ENCODE data around the gene GNAQ. TPM values are rescaled to one million over a fixed set of nuclear protein-coding genes. Genes with fewer than 3 reads are reported as not detected.

The GNAQ gene
- total and polyA plus RNA-seq, 8 donors, result 55.5 to 95.5 (median 62.8) TPM

DNA sequence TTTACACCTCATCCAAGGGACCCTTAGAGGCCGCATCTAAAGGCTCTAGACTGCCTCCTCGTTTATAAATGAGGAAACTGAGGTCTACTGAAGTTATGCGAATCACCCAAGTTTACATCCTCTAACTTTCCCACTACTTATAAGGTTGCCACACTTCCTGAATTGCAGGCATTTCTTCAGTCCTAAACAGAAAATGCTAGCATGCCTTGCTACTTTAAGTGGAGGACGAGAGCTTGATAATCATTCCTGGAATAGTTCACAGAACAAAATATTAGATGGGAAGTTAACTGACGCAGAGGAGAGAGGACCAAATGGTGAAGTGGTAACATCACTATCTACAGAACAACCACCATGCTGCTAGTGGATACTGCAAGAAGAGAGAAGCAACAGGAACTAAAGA, 85.8 kb downstream of the GNAQ start:
- Histone ChIP-seq H3K27ac (peak overlapping the region; percentile 73 to 91), H3K4me3 (peak overlapping the region in 1 of 2 donors; percentile 30), H3K27me3 (no peaks in the 10 kb centered on the region), H3K9me3 (no peaks in the 10 kb centered on the region), H3K36me3 (no peaks in the 10 kb centered on the region), H3K4me1 (peaks cover 47 to 88% of the 10 kb centered on the region in 2 donors)
- intact Hi-C loops (cut with DNase I), result no loop called here
- peak; percentile 65 for ATAC-seq
- no peak for DNase-seq
- TF ChIP-seq, protein P1, sequence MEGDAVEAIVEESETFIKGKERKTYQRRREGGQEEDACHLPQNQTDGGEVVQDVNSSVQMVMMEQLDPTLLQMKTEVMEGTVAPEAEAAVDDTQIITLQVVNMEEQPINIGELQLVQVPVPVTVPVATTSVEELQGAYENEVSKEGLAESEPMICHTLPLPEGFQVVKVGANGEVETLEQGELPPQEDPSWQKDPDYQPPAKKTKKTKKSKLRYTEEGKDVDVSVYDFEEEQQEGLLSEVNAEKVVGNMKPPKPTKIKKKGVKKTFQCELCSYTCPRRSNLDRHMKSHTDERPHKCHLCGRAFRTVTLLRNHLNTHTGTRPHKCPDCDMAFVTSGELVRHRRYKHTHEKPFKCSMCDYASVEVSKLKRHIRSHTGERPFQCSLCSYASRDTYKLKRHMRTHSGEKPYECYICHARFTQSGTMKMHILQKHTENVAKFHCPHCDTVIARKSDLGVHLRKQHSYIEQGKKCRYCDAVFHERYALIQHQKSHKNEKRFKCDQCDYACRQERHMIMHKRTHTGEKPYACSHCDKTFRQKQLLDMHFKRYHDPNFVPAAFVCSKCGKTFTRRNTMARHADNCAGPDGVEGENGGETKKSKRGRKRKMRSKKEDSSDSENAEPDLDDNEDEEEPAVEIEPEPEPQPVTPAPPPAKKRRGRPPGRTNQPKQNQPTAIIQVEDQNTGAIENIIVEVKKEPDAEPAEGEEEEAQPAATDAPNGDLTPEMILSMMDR (IDR thresholded peaks at IDR 0.05), result no peak

DNA sequence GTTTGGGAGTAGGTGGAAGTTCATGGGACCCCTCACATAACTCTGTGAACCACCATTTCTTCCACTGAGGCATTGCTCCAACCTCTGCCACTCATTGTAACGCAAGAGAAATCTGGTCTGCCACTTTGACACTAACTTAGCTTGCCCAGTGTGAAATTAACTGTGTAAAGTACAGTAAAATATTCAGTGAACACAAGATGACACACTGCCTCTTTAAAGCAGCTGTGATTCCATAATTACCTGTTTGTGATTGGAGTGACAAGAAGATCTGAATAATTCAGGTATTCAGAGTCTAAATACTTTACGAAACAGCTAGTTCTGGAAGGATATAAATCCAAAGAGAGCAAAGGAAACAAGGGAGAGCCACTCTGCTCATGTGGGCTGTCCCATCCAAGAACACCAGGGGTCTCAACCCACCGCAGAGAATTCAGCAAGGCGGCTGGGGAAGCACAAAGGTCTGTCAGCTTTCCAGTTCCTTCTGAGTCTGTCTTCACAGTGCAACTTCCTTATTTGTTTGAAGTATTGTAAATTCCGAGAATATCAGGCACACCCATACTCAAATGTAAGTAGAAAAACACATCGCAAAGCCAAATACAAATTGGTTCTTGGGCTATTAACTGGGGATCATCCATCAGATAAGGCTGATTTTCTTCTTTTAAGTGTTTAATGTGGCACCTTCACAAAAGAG, 86.9 kb downstream of the GNAQ start:
- peak overlapping the region in 1 of 2 donors; percentile 30 for H3K4me3 ChIP-seq

DNA sequence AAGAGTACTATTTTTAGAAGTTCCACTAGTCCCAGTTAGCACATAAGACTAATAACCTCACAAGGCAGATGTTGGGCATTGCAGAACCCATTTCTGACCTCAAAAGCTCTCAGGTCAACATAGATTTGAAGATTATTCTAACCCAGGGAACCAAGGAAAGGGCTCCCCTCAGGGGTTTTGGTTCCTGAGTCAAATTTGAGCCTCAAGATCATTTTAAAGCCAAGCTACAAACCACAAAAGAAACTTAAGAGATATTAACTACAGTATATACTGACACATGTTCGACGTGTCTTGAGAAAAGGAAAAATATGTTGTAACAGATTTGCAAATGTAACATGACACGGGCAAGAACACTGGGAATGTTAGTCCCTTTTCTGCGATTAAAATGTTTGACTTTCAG, 88.6 kb downstream of the GNAQ start:
- H3K4me3 ChIP-seq, result no peak overlapping the region
- DNase-seq (no peak), ATAC-seq (no peak)
- intact Hi-C loops (cut with DNase I), result no loop called here
- peaks cover 52 to 71% of the 10 kb centered on the region in 2 donors for H3K4me1 ChIP-seq
- no peaks in the 10 kb centered on the region for H3K27me3 ChIP-seq
- no peaks in the 10 kb centered on the region for H3K9me3 ChIP-seq
- H3K36me3 ChIP-seq, result no peaks in the 10 kb centered on the region
- peak overlapping the region; percentile 52 to 91 for H3K27ac ChIP-seq
- TF ChIP-seq, protein P1 (IDR thresholded peaks at IDR 0.05), result no peak

More for the DNA sequence above, 86.9 kb downstream of the GNAQ start:
- DNase-seq, result peak in 2 of 4 donors; percentile 16 to 45
- Histone ChIP-seq H3K9me3 (no peaks in the 10 kb centered on the region), H3K4me1 (peaks cover 47 to 80% of the 10 kb centered on the region in 2 donors), H3K27ac (peak overlapping the region; percentile 73 to 91), H3K27me3 (no peaks in the 10 kb centered on the region), H3K36me3 (no peaks in the 10 kb centered on the region)
- intact Hi-C loops (cut with DNase I), result no loop called here
- TF ChIP-seq, protein P1 (IDR thresholded peaks at IDR 0.05), result peak in 1 of 2 donors; percentile 22
- peak; percentile 74 for ATAC-seq

DNA sequence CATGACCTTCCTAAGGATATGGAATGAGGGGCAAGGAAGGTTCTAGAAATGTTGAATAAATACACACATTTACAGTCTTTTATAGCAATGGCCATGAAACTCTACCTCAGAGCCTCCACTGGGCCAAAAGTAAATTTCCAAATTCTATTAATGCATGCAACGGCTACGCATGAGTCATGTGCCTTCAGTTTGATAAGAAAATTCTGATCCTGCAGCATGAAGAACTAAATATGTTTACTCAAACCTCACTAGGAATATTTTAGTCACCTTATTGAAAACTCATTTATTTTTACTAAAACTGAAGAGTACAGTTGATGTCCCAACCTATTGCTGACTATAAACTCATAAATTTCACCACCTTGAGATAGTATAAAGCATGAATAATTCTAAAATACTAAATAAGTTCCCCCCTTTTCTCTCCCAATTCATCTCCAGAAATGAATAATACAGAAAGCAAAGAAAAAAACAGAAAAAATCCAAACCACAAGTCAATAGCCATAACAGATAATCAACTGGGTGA, 92.4 kb downstream of the GNAQ start:
- no peak overlapping the region for H3K4me3 ChIP-seq
- ATAC-seq (peak; percentile 35), DNase-seq (no peak)
- H3K36me3 ChIP-seq, result no peaks in the 10 kb centered on the region
- no peaks in the 10 kb centered on the region for H3K9me3 ChIP-seq
- peak overlapping the region in 1 of 2 donors; percentile 7 for H3K27ac ChIP-seq
- intact Hi-C loops (cut with DNase I), result no loop called here
- TF ChIP-seq, protein P1 (IDR thresholded peaks at IDR 0.05), result no peak
- H3K4me1 ChIP-seq, result peaks cover 19 to 62% of the 10 kb centered on the region in 2 donors
- no peaks in the 10 kb centered on the region for H3K27me3 ChIP-seq

DNA sequence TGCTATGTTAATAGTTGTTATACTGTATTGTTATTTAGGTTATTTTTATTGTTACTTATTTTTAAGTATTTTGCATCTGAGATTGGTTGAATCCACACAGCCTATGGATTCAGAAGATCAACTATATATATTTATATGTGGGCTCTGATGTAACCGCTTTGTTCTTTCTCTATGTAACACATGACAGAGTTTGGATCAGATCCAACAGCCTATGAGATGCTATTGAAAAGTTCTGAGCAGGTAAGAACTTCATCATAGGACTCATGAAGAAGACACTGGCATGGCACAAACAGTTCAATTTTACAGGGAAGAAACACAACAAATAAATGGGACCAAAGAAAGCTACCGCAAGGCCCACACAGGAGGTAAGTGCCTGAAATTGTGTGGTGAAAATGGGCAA, 93.4 kb downstream of the GNAQ start:
- no peak for DNase-seq
- H3K9me3 ChIP-seq, result no peaks in the 10 kb centered on the region
- no peak overlapping the region for H3K27ac ChIP-seq
- H3K36me3 ChIP-seq, result no peaks in the 10 kb centered on the region
- no peak for ATAC-seq
- peaks cover 9 to 58% of the 10 kb centered on the region in 2 donors for H3K4me1 ChIP-seq
- TF ChIP-seq, protein P1 (IDR thresholded peaks at IDR 0.05), result no peak
- intact Hi-C loops (cut with DNase I), result no loop called here
- no peak overlapping the region for H3K4me3 ChIP-seq
- no peaks in the 10 kb centered on the region for H3K27me3 ChIP-seq
